ENCODE results near the gene ALDH9A1. TPM values are rescaled to one million over a fixed set of nuclear protein-coding genes. Genes with fewer than 3 reads are reported as not detected.
A peak's percentile ranks its signal among the peaks of the same experiment; 100 is the strongest.
"Not testable (repeated sequence)": the region's sequence is repeated elsewhere in the genome, so short reads cannot be mapped to it uniquely, and the experiment has no call there.

ALDH9A1 gene
- total and polyA plus RNA-seq, 2 donors (not counting 1 experiment from before 2014, with no cell fraction given): 217 to 270 TPM

DNA sequence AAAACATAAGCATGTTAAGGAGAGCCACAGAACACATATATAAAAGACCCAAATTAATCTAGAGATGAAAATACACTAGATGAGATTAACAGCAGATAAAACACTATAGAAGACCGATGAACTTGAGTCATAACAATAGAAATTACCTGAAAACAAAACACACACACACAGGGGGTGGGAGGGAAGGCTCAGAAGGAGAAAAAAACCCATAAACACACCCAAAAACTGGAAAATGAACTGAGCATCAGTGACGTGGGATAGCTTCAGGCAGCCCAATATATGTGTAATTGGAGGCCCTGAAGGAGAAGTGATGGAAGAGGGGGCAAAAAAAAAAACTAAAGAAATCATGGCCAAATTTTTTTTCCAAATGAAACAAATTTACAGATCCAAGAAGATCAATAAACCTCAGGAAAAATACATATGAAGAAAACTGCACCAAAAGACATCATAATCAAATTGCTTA, 11.4 kb downstream of the ALDH9A1 start:
- no peak overlapping the region for H3K4me3 ChIP-seq (replicated peaks in 1 of 4; ENCODE audit: control extremely low read depth in 1 of 4, insufficient read depth in 1 of 4, low read depth in 3 of 4, low read length in 4 of 4)
- H3K36me3 ChIP-seq (ENCODE audit: control insufficient read depth, insufficient read depth, low read length): peaks cover 7% of the 10 kb centered on the region
- H2AFZ ChIP-seq (ENCODE audit: low read length): no peak overlapping the region
- no peak overlapping the region for H3K9ac ChIP-seq (ENCODE audit: insufficient read depth, low read length)
- TF ChIP-seq, protein P1, sequence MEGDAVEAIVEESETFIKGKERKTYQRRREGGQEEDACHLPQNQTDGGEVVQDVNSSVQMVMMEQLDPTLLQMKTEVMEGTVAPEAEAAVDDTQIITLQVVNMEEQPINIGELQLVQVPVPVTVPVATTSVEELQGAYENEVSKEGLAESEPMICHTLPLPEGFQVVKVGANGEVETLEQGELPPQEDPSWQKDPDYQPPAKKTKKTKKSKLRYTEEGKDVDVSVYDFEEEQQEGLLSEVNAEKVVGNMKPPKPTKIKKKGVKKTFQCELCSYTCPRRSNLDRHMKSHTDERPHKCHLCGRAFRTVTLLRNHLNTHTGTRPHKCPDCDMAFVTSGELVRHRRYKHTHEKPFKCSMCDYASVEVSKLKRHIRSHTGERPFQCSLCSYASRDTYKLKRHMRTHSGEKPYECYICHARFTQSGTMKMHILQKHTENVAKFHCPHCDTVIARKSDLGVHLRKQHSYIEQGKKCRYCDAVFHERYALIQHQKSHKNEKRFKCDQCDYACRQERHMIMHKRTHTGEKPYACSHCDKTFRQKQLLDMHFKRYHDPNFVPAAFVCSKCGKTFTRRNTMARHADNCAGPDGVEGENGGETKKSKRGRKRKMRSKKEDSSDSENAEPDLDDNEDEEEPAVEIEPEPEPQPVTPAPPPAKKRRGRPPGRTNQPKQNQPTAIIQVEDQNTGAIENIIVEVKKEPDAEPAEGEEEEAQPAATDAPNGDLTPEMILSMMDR (conservative IDR thresholded peaks at IDR 0.05 in 1 of 2, IDR thresholded peaks at IDR 0.05 in 1 of 2; ENCODE audit: low read depth in 1 of 2, low read length in 2 of 2): no peak
- TF ChIP-seq EZH2 (IDR thresholded peaks at IDR 0.05; ENCODE audit: low read length, missing control alignments): no peak
- peaks cover 56% of the 10 kb centered on the region for H3K79me2 ChIP-seq (ENCODE audit: control insufficient read depth, insufficient read depth, low read length)
- no peak for DNase-seq (ENCODE audit: low read depth in 2 of 2)
- no peaks in the 10 kb centered on the region for H3K27me3 ChIP-seq (ENCODE audit: control insufficient read depth, insufficient read depth, low read length)
- H3K4me2 ChIP-seq (ENCODE audit: extremely low read depth, insufficient read depth, low read length): no peak overlapping the region
- no peaks in the 10 kb centered on the region for H3K9me3 ChIP-seq (ENCODE audit: control insufficient read depth, insufficient read depth, low read depth, low read length)
- H3K4me1 ChIP-seq (ENCODE audit: control insufficient read depth, extremely low read depth, insufficient read depth, low read length): no peaks in the 10 kb centered on the region
- no peaks in the 10 kb centered on the region for H4K20me1 ChIP-seq (ENCODE audit: control insufficient read depth, extremely low read depth, insufficient read depth, low read length)
- H3K27ac ChIP-seq (ENCODE audit: insufficient read depth, low read length): no peak overlapping the region

DNA sequence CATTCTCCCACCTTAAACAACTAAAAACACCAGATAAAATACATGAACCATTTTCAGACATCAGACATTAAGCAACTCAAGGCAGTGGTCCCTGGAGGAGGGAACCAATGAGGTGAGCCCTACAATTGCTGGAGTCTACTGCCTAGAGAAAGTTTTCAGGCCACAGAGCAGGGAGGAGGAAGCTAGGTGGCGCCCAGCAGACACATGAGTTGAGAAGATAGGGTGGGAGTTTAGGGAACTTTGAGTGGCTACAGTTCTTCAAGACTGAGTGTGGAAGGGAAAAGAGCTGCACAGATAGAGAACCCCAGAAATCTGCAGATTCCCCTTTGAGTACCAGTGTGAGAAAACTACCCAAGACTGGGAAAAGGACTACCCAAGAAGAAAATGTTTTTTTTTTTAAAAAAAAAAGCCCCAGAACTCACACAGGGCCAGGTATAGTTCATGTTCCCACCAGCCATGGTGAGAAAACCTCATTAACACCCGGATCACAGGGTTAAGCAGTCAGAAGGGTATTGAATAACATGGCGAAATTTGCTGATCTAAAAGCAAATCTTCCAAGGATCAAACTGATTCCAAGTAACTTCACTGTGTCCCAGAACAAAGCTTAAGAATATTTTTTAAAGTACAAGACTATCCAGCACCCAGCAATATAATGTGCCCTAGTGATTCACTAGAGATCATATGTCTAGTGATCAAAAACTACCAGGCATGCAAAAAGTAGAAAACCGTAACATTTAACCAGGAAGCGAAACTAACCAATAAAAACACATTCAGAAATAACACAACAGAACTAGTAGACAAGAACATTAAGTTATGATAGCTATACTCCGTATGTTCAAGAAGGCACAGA, 12.0 kb downstream of the ALDH9A1 start:
- no peaks in the 10 kb centered on the region for H3K27me3 ChIP-seq (ENCODE audit: control insufficient read depth, insufficient read depth, low read length)
- H3K4me3 ChIP-seq (replicated peaks in 1 of 4; ENCODE audit: control extremely low read depth in 1 of 4, insufficient read depth in 1 of 4, low read depth in 3 of 4, low read length in 4 of 4): no peak overlapping the region
- H4K20me1 ChIP-seq (ENCODE audit: control insufficient read depth, extremely low read depth, insufficient read depth, low read length): no peaks in the 10 kb centered on the region
- no peak for DNase-seq (ENCODE audit: low read depth in 2 of 2)
- H3K9me3 ChIP-seq (ENCODE audit: control insufficient read depth, insufficient read depth, low read depth, low read length): no peaks in the 10 kb centered on the region
- H3K79me2 ChIP-seq (ENCODE audit: control insufficient read depth, insufficient read depth, low read length): peaks cover 50% of the 10 kb centered on the region
- H2AFZ ChIP-seq (ENCODE audit: low read length): no peak overlapping the region
- no peak overlapping the region for H3K9ac ChIP-seq (ENCODE audit: insufficient read depth, low read length)
- no peak overlapping the region for H3K4me2 ChIP-seq (ENCODE audit: extremely low read depth, insufficient read depth, low read length)
- peaks cover 9% of the 10 kb centered on the region for H3K36me3 ChIP-seq (ENCODE audit: control insufficient read depth, insufficient read depth, low read length)
- no peak overlapping the region for H3K27ac ChIP-seq (ENCODE audit: insufficient read depth, low read length)
- no peaks in the 10 kb centered on the region for H3K4me1 ChIP-seq (ENCODE audit: control insufficient read depth, extremely low read depth, insufficient read depth, low read length)
- TF ChIP-seq, protein P1 (conservative IDR thresholded peaks at IDR 0.05 in 1 of 2, IDR thresholded peaks at IDR 0.05 in 1 of 2; ENCODE audit: low read depth in 1 of 2, low read length in 2 of 2): peak in 1 of 2 donors; percentile 11
- no peak for TF ChIP-seq EZH2 (IDR thresholded peaks at IDR 0.05; ENCODE audit: low read length, missing control alignments)

DNA sequence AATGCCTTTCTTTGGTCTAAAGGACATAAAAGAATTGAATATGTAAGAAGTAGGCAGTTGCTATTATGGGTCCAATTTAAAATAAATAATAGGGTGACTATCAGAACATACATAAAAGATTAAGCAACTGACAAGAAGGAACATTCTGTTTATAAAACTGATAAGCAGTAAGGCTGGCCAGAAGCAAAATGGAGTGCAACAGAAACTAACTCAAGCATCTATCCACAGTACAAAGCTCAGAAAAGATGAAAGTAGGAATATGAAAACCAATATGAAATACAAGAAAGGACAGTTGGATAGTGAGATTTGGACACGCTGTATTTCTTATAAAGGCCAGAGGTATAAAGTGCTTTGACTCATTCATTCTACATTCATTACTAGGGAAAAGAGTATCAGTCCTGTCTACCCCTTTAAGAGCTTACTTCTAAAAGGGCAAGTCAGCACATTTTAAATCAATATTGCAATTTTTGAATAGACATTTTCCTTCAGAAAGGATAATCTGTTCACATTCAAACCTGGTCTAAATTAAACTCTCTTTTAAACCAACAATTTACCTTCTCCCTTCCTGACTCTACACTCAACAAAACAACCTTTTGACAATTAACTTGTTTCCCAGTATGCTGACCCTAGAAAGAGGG, 14.4 kb downstream of the ALDH9A1 start:
- H3K79me2 ChIP-seq (ENCODE audit: control insufficient read depth, insufficient read depth, low read length): peaks cover 38% of the 10 kb centered on the region
- no peak overlapping the region for H3K4me2 ChIP-seq (ENCODE audit: extremely low read depth, insufficient read depth, low read length)

DNA sequence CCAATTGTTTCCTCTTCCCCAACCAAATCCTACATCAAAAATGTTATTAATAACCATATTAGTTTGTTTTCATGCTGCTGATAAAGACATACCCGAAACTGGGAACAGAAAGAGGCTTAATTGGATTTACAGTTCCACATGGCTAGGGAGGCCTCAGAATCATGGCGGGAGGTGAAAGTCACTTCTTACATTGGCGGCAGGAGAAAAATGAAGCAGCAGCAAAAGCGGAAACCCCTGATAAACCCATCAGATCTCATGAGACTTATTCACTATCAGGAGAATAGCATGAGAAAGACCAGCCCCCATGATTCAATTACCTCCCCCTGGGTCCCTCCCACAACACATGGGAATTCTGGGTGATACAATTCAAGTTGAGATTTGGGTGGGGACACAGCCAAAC, 17.6 kb downstream of the ALDH9A1 start:
- DNase-seq (ENCODE audit: low read depth in 2 of 2); H3K4me2 ChIP-seq (ENCODE audit: extremely low read depth, insufficient read depth, low read length); H3K4me1 ChIP-seq (ENCODE audit: control insufficient read depth, extremely low read depth, insufficient read depth, low read length); H2AFZ ChIP-seq (ENCODE audit: low read length); H3K27ac ChIP-seq (ENCODE audit: insufficient read depth, low read length); H3K4me3 ChIP-seq (replicated peaks in 1 of 4; ENCODE audit: control extremely low read depth in 1 of 4, insufficient read depth in 1 of 4, low read depth in 3 of 4, low read length in 4 of 4); H4K20me1 ChIP-seq (ENCODE audit: control insufficient read depth, extremely low read depth, insufficient read depth, low read length); H3K9me3 ChIP-seq (ENCODE audit: control insufficient read depth, insufficient read depth, low read depth, low read length); H3K9ac ChIP-seq (ENCODE audit: insufficient read depth, low read length); H3K27me3 ChIP-seq (ENCODE audit: control insufficient read depth, insufficient read depth, low read length): not testable (repeated sequence)
- Histone ChIP-seq H3K79me2 (ENCODE audit: control insufficient read depth, insufficient read depth, low read length) (peaks cover 16% of the 10 kb centered on the region), H3K36me3 (ENCODE audit: control insufficient read depth, insufficient read depth, low read length) (peaks cover 12% of the 10 kb centered on the region)

More for the DNA sequence above, 14.4 kb downstream of the ALDH9A1 start:
- Histone ChIP-seq H3K27ac (ENCODE audit: insufficient read depth, low read length) (no peak overlapping the region), H3K4me3 (replicated peaks in 1 of 4; ENCODE audit: control extremely low read depth in 1 of 4, insufficient read depth in 1 of 4, low read depth in 3 of 4, low read length in 4 of 4) (peak overlapping the region in 1 of 4 experiments; percentile 11), H3K4me1 (ENCODE audit: control insufficient read depth, extremely low read depth, insufficient read depth, low read length) (no peaks in the 10 kb centered on the region), H3K27me3 (ENCODE audit: control insufficient read depth, insufficient read depth, low read length) (no peaks in the 10 kb centered on the region), H2AFZ (ENCODE audit: low read length) (no peak overlapping the region), H3K9me3 (ENCODE audit: control insufficient read depth, insufficient read depth, low read depth, low read length) (no peaks in the 10 kb centered on the region), H4K20me1 (ENCODE audit: control insufficient read depth, extremely low read depth, insufficient read depth, low read length) (no peaks in the 10 kb centered on the region), H3K9ac (ENCODE audit: insufficient read depth, low read length) (no peak overlapping the region), H3K36me3 (ENCODE audit: control insufficient read depth, insufficient read depth, low read length) (peaks cover 9% of the 10 kb centered on the region)
- peak in 1 of 2 donors; percentile 53 for DNase-seq (ENCODE audit: low read depth in 2 of 2)
- no peak for TF ChIP-seq EZH2 (IDR thresholded peaks at IDR 0.05; ENCODE audit: low read length, missing control alignments)
- TF ChIP-seq, protein P1 (conservative IDR thresholded peaks at IDR 0.05 in 1 of 2, IDR thresholded peaks at IDR 0.05 in 1 of 2; ENCODE audit: low read depth in 1 of 2, low read length in 2 of 2): no peak
